H1 (cell line): ENCODE results near the gene SECISBP2. TPM values are rescaled to one million over a fixed set of nuclear protein-coding genes. Genes with fewer than 3 reads are reported as not detected.

Experiments
- CTCF ChIA-PET: fragments of 300-600 bp; sonication (Branson Sonifier 250); formaldehyde crosslinking; loops from one replicate; lab custom pipeline; 2021; ENCODE audit not compliant: partially characterized antibody; lab: Charles Lee
- POLR2A ChIA-PET: fragments of 300-600 bp; sonication (Branson Sonifier 250); formaldehyde crosslinking; loops from one replicate; lab custom pipeline; 2021; ENCODE audit warnings: inconsistent platforms; ENCODE audit not compliant: partially characterized antibody; lab: Charles Lee
- DNase-seq, 2 experiments: peaks; one replicate each; pipeline versions ENCODE4 v3.0.0 to v3.0.0-alpha.2; 2010 to 2022; ENCODE audit warnings: low spot score in 2 of 2, low read depth in 1 of 2, mixed read lengths in 1 of 2
- FAIRE-seq: peaks from 2 replicates; lab custom pipeline; 2011; peaks lifted over from hg19 to GRCh38; lab: Jason Lieb, UNC
- H2AFZ ChIP-seq: 2 replicates; pipeline ENCODE4 v1.8.1; 2012; ENCODE audit warnings: low read length, inconsistent platforms
- H2AK5ac ChIP-seq: 2 replicates; pipeline ENCODE4 v1.6.1; 2013; ENCODE audit warnings: low read depth, low read length
- H2BK120ac ChIP-seq: replicated peaks from 2 replicates; pipeline ENCODE3; 2013; ENCODE audit warnings: low read depth, low read length, inconsistent platforms
- H2BK12ac ChIP-seq: 2 replicates; pipeline ENCODE4 v1.6.1; 2013; ENCODE audit warnings: low read depth, low read length
- H2BK15ac ChIP-seq: 2 replicates; pipeline ENCODE4 v1.6.1; 2013; ENCODE audit warnings: low read length
- H2BK20ac ChIP-seq: 2 replicates; pipeline ENCODE4 v1.6.1; 2013; ENCODE audit warnings: low read length
- H2BK5ac ChIP-seq: 2 replicates; pipeline ENCODE4 v1.6.1; 2013; ENCODE audit warnings: low read depth, low read length
- H3K14ac ChIP-seq: 2 replicates; pipeline ENCODE4 v1.6.1; 2013; ENCODE audit warnings: inconsistent platforms; ENCODE audit not compliant: insufficient read length
- H3K18ac ChIP-seq: 2 replicates; pipeline ENCODE4 v1.6.1; 2013; ENCODE audit warnings: low read length; ENCODE audit errors: extremely low read depth
- H3K23ac ChIP-seq: 2 replicates; pipeline ENCODE4 v1.6.1; 2013; ENCODE audit warnings: inconsistent platforms; ENCODE audit not compliant: insufficient read length
- H3K23me2 ChIP-seq: 2 replicates; pipeline ENCODE4 v1.6.1; 2013; ENCODE audit warnings: low read depth, low read length
- H3K27ac ChIP-seq: 2 replicates; pipeline ENCODE4 v1.6.1; 2011; ENCODE audit warnings: low read depth, low read length, inconsistent platforms
- H3K27me3 ChIP-seq, 4 experiments: replicated peaks in 1 of 4; 1 replicate in 1 of 4; 2 replicates in 3 of 4; pipeline versions ENCODE4 v1.6.1 to v1.8.1; 2011 to 2013; ENCODE audit warnings: low read length in 3 of 4, mild to moderate bottlenecking in 3 of 4, inconsistent platforms in 2 of 4, mixed read lengths in 2 of 4, moderate library complexity in 1 of 4; ENCODE audit not compliant: control insufficient read depth in 3 of 4, insufficient read depth in 3 of 4; ENCODE audit errors: extremely low read depth in 1 of 4
- H3K36me3 ChIP-seq, 4 experiments: 2 replicates each; pipeline versions ENCODE4 v1.6.1 to v1.8.1; 2011 to 2013; ENCODE audit warnings: mild to moderate bottlenecking in 4 of 4, low read length in 3 of 4, moderate library complexity in 2 of 4, control low read depth in 1 of 4, inconsistent platforms in 1 of 4; ENCODE audit not compliant: insufficient read depth in 4 of 4, control insufficient read depth in 2 of 4
- H3K4ac ChIP-seq: replicated peaks from 2 replicates; pipeline ENCODE3; 2013; ENCODE audit warnings: low read length, low read depth, mixed read lengths, inconsistent platforms; ENCODE audit not compliant: insufficient read length
- H3K4me1 ChIP-seq, 4 experiments: replicated peaks in 1 of 4; 1 replicate in 1 of 4; 2 replicates in 3 of 4; pipeline versions ENCODE4 v1.6.1 to v1.8.1; 2011 to 2013; ENCODE audit warnings: low read length in 3 of 4, inconsistent platforms in 2 of 4, mixed read lengths in 1 of 4; ENCODE audit not compliant: insufficient read depth in 4 of 4, control insufficient read depth in 3 of 4
- H3K4me2 ChIP-seq, 2 experiments: 2 replicates each; pipeline versions ENCODE4 v1.6.1 to v1.8.1; 2011 to 2013; ENCODE audit warnings: low read depth in 2 of 2, low read length in 2 of 2, control low read depth in 1 of 2, inconsistent platforms in 1 of 2, mild to moderate bottlenecking in 1 of 2; ENCODE audit not compliant: insufficient read depth in 1 of 2
- H3K4me3 ChIP-seq, 4 experiments: fragments of 200-600, 300-600 bp in 1 of 4; sonication (generic), shearing (Covaris generic), sonication (Bioruptor Twin) in 1 of 4; 2 replicates each; pipeline versions ENCODE4 v1.5.1 to v1.8.1; 2011 to 2016; ENCODE audit warnings: low read length in 4 of 4, low read depth in 3 of 4, control low read depth in 2 of 4, inconsistent platforms in 2 of 4, mild to moderate bottlenecking in 2 of 4, mixed read lengths in 1 of 4, moderate library complexity in 1 of 4; ENCODE audit not compliant: insufficient read depth in 2 of 4; ENCODE audit errors: extremely low read depth in 1 of 4
- H3K56ac ChIP-seq: replicated peaks from 2 replicates; pipeline ENCODE3; 2013; ENCODE audit warnings: low read depth, mild to moderate bottlenecking, mixed read lengths, low read length, inconsistent platforms; ENCODE audit not compliant: insufficient read length
- H3K79me1 ChIP-seq: 2 replicates; pipeline ENCODE4 v1.6.1; 2013; ENCODE audit warnings: low read depth, low read length, control low read depth
- H3K79me2 ChIP-seq, 2 experiments: 2 replicates each; pipeline versions ENCODE4 v1.6.1 to v1.8.1; 2012 to 2013; ENCODE audit warnings: low read length in 2 of 2, mild to moderate bottlenecking in 2 of 2, inconsistent platforms in 1 of 2; ENCODE audit not compliant: insufficient read depth in 2 of 2, control insufficient read depth in 1 of 2
- H3K9ac ChIP-seq, 4 experiments: replicated peaks in 1 of 4; 1 replicate in 1 of 4; 2 replicates in 3 of 4; pipeline versions ENCODE4 v1.6.1 to v1.8.1; 2011 to 2013; ENCODE audit warnings: low read depth in 3 of 4, low read length in 3 of 4, control low read depth in 2 of 4, mild to moderate bottlenecking in 2 of 4, moderate library complexity in 2 of 4, inconsistent platforms in 1 of 4; ENCODE audit errors: extremely low read depth in 1 of 4
- H3K9me3 ChIP-seq, 2 experiments: 2 replicates each; pipeline versions ENCODE4 v1.6.1 to v1.8.1; 2012 to 2013; ENCODE audit warnings: mild to moderate bottlenecking in 2 of 2, moderate library complexity in 2 of 2, control low read depth in 1 of 2, inconsistent platforms in 1 of 2, low read depth in 1 of 2, low read length in 1 of 2, mixed read lengths in 1 of 2; ENCODE audit not compliant: insufficient read depth in 2 of 2
- H4K20me1 ChIP-seq, 2 experiments: replicated peaks in 1 of 2; 2 replicates each; pipeline versions ENCODE3 to v1.8.1; 2011 to 2013; ENCODE audit warnings: inconsistent platforms in 2 of 2, low read length in 2 of 2, mild to moderate bottlenecking in 1 of 2; ENCODE audit not compliant: insufficient read depth in 2 of 2, control insufficient read depth in 1 of 2
- H4K5ac ChIP-seq: 2 replicates; pipeline ENCODE4 v1.6.1; 2013; ENCODE audit warnings: low read length, low read depth, mixed read lengths, inconsistent platforms; ENCODE audit not compliant: insufficient read length
- H4K8ac ChIP-seq: 2 replicates; pipeline ENCODE4 v1.8.0; 2013; ENCODE audit warnings: mild to moderate bottlenecking, moderate library complexity, low read length, inconsistent platforms; ENCODE audit not compliant: insufficient read depth; ENCODE audit errors: extremely low read depth
- H4K91ac ChIP-seq: replicated peaks from 2 replicates; pipeline ENCODE3; 2013; ENCODE audit warnings: low read length, mixed read lengths, inconsistent platforms; ENCODE audit not compliant: insufficient read length
- CBX8 ChIP-seq: fragments of 300-800, 300-1000 bp; sonication (generic); IDR thresholded peaks from 2 replicates; pipeline ENCODE4 v1.7.1; 2016; ENCODE audit warnings: low read depth, low read length, borderline replicate concordance
- CTCF ChIP-seq, 3 experiments: IDR thresholded peaks; 1 replicate in 2 of 3; 2 replicates in 1 of 3; pipeline versions ENCODE4 v1.5.1 to v1.6.1; 2011; ENCODE audit warnings: low read length in 3 of 3, mild to moderate bottlenecking in 3 of 3, inconsistent platforms in 2 of 3, low read depth in 1 of 3, moderate library complexity in 1 of 3; ENCODE audit not compliant: insufficient read depth in 1 of 3; ENCODE audit errors: control extremely low read depth in 1 of 3
- RNF2 ChIP-seq: fragments of 200-900, 300-1000 bp; sonication (generic); IDR thresholded peaks from 2 replicates; pipeline ENCODE4 v1.7.1; 2016; ENCODE audit warnings: borderline replicate concordance, low read depth, mild to moderate bottlenecking, antibody characterized with exemption, low read length; ENCODE audit not compliant: poor library complexity, severe bottlenecking; ENCODE audit errors: missing control alignments
- WGBS, 2 experiments: shearing (Covaris generic) in 1 of 2; methylation state at CpG; one replicate each; pipeline versions ENCODE4 v1.1.6 to v1.1.7; 2013 to 2015; ENCODE audit warnings: low lambda C conversion rate in 2 of 2, mixed read lengths in 2 of 2, inconsistent platforms in 1 of 2, low coverage in 1 of 2, missing lambda C conversion rate in 1 of 2; ENCODE audit not compliant: insufficient replicate concordance in 2 of 2, insufficient coverage in 1 of 2, insufficient read length in 1 of 2; ENCODE audit errors: extremely low coverage in 1 of 2, missing lambda C conversion rate in 1 of 2; 5-methylcytosine and 5-hydroxymethylcytosine counted together
- polyA plus RNA-seq, 7 experiments: library from polyadenylated mRNA; depleted of rRNA in 3 of 7; stranded (reverse) in 5 of 7; unstranded in 2 of 7; fragments of >200 nt in 5 of 7; fragments of 200-250 nt in 2 of 7; gene quantifications; 1 replicate in 5 of 7; 2 replicates in 1 of 7; 4 replicates in 1 of 7; pipeline versions ENCODE4 v1.2.1 to v1.2.3, GENCODE V29; 2011 to 2013; ENCODE audit warnings: missing spikeins in 2 of 7, mixed read lengths in 2 of 7
- total RNA-seq: library from RNA; stranded (reverse); fragmentation: NEBNext Ultra II Directional; extraction: Animal tissue kit (Norgen Biotek cat#: 25700); gene quantifications from 2 replicates; pipeline ENCODE4 v1.2.1, GENCODE V29; 2021

Gene SECISBP2
- total and polyA plus RNA-seq, 2 of the 8 experiments (the other 6 are each of a cell fraction or from before 2014, with no cell fraction given): 39.0 to 61.7 TPM

DNA sequence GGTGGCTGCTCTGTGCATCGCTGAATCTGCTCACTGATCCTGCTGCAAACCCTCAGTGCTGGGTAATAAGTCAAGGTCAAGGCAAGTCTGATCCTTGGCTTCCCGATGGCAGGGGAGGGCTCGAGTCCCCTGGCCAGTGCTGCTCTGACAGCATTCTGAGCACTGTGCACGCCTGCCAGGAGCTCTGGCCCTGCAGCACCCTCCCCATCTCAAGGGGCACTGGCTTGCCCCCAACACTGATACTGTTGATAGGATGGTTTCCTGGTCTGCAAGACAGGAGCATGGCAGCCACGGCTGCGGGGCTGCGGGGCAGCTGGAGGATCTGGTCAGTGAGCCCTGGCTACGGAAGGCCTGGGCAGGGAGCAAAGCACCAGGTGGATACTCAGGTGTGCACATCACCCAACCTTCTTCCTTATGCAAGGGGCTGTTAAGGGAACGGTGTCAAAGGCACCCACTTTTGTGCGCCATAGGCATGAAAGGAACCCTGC, 71.8 kb downstream of the SECISBP2 start:
- 96% methylated on average over 10 of the region's 10 CpGs; no CpG with 5 or more reads in 1 of the 2 experiments for WGBS, 2 experiments
- no peaks in the 10 kb centered on the region for H3K79me2 ChIP-seq
- no peaks in the 10 kb centered on the region; the same call in none of the 2 replicates for H3K79me1 ChIP-seq
- no peak overlapping the region for H2BK120ac ChIP-seq
- H4K5ac ChIP-seq: no peak overlapping the region
- FAIRE-seq (no peak), DNase-seq (no peak)
- no peak overlapping the region for H3K4ac ChIP-seq
- no peak overlapping the region for H3K4me2 ChIP-seq
- peaks cover 37 to 72% (median 67%) of the 10 kb centered on the region in 4 experiments for H3K36me3 ChIP-seq
- no peaks in the 10 kb centered on the region for H3K9me3 ChIP-seq
- no peak overlapping the region for H2AK5ac ChIP-seq
- no peak overlapping the region for H3K4me3 ChIP-seq
- no peaks in the 10 kb centered on the region for H3K23me2 ChIP-seq
- H4K91ac ChIP-seq: no peak overlapping the region
- H3K27ac ChIP-seq: no peak overlapping the region
- no peak overlapping the region for H4K8ac ChIP-seq
- ChIA-PET POLR2A (no interaction called here), CTCF (interaction anchor here (0.6 to 2.7 kb wide), 5 partner anchors 11 to 183 kb away, joined by 3 to 8 read pairs (median 3); no protein-coding TSS in a partner anchor)
- no peak overlapping the region for H2BK20ac ChIP-seq
- no peaks in the 10 kb centered on the region for H3K4me1 ChIP-seq
- H3K18ac ChIP-seq: no peak overlapping the region
- TF ChIP-seq CBX8 (no peak), CTCF (IDR thresholded peaks at IDR 0.05; ENCODE audit: control extremely low read depth in 1 of 3, insufficient read depth in 1 of 3, low read depth in 1 of 3, low read length in 3 of 3) (no peak), RNF2 (no peak)
- H3K14ac ChIP-seq: no peak overlapping the region
- no peak overlapping the region for H2BK12ac ChIP-seq
- H2AFZ ChIP-seq: no peak overlapping the region
- no peak overlapping the region for H3K56ac ChIP-seq
- no peaks in the 10 kb centered on the region for H3K27me3 ChIP-seq
- H3K9ac ChIP-seq: no peak overlapping the region
- H2BK15ac ChIP-seq: no peak overlapping the region
- H3K23ac ChIP-seq: no peak overlapping the region
- peak overlapping the region; percentile 26; the same call in 1 of the 2 replicates for H2BK5ac ChIP-seq
- peaks cover 0 to 4% of the 10 kb centered on the region in 2 experiments for H4K20me1 ChIP-seq
